ENCODE results near the gene PTH1R.

- TF ChIP-seq POLR2A (IDR thresholded peaks at IDR 0.05; ENCODE audit: low read length) (no peak), RCOR1 (IDR thresholded peaks at IDR 0.05; ENCODE audit: low read depth, low read length) (no peak), CTCF (IDR thresholded peaks at IDR 0.05) (no peak), PHF8 (IDR thresholded peaks at IDR 0.05; ENCODE audit: borderline replicate concordance, low read depth) (no peak), NFE2L2 (conservative IDR thresholded peaks at IDR 0.05; ENCODE audit: low read length) (no peak), TP53 (CRISPR knock-in tag; IDR thresholded peaks at IDR 0.05) (no peak), HMGXB4 (CRISPR knock-in tag; IDR thresholded peaks at IDR 0.05; ENCODE audit: borderline replicate concordance) (no peak), KDM1A (IDR thresholded peaks at IDR 0.05; ENCODE audit: low read depth) (no peak), REST (IDR thresholded peaks at IDR 0.05) (no peak)
These were observed 27.7 kb downstream of the PTH1R start for GRCh38 chr3:46905213-46905560.
